GM23338 (cell line): ENCODE data around the gene SPATA33.

ENCODE experiments used
- CREB1 ChIP-seq: fragments of 250-450 bp; sonication (Bioruptor Pico); IDR thresholded peaks from 2 replicates; pipeline ENCODE4 v1.5.0; 2020; ENCODE audit warnings: low read depth, mild to moderate bottlenecking, moderate library complexity
- CTCF ChIP-seq, 2 experiments: fragments of 200-600 bp in 1 of 2; sonication (generic) in 1 of 2; conservative IDR thresholded peaks; 2 replicates each; pipeline versions ENCODE4 v1.5.1 to v1.6.1; 2016 to 2017; ENCODE audit warnings: antibody characterized with exemption in 2 of 2, low read depth in 2 of 2, mild to moderate bottlenecking in 2 of 2, moderate library complexity in 1 of 2
- ETS1 ChIP-seq: IDR thresholded peaks from 2 replicates; pipeline ENCODE4 v1.6.1; 2016; ENCODE audit warnings: antibody characterized with exemption
- EZH2 ChIP-seq: fragments of 200-600 bp; sonication (generic); IDR thresholded peaks from one replicate; pipeline ENCODE4 v1.8.0; 2017; ENCODE audit warnings: antibody characterized with exemption, mild to moderate bottlenecking, low read depth; ENCODE audit not compliant: unreplicated experiment
- EZH2phosphoT487 ChIP-seq: fragments of 200-600 bp; sonication (generic); IDR thresholded peaks from one replicate; pipeline ENCODE4 v1.8.1; 2018; ENCODE audit warnings: antibody characterized with exemption; ENCODE audit not compliant: unreplicated experiment
- JUNB ChIP-seq: IDR thresholded peaks from one replicate; pipeline ENCODE4 v1.6.1; 2016; ENCODE audit warnings: antibody characterized with exemption; ENCODE audit not compliant: unreplicated experiment
- NANOG ChIP-seq: IDR thresholded peaks from 2 replicates; pipeline ENCODE4 v1.6.1; 2016; ENCODE audit warnings: antibody characterized with exemption, borderline replicate concordance
- POLR2AphosphoS5 ChIP-seq: IDR thresholded peaks from 2 replicates; pipeline ENCODE4 v1.6.1; 2016; ENCODE audit warnings: antibody characterized with exemption, low read depth
- REST ChIP-seq: IDR thresholded peaks from one replicate; pipeline ENCODE4 v1.6.1; 2018; ENCODE audit warnings: antibody characterized with exemption; ENCODE audit not compliant: unreplicated experiment
- ZNF462 ChIP-seq: fragments of 250-450 bp; sonication (Bioruptor Pico); IDR thresholded peaks from 2 replicates; pipeline ENCODE4 v1.5.0; 2020; ENCODE audit warnings: mild to moderate bottlenecking, moderate library complexity

GRCh38 chr16:89672177-89672941, 14.7 kb downstream of the SPATA33 start:
- TF ChIP-seq CTCF (conservative IDR thresholded peaks at IDR 0.05; ENCODE audit: low read depth in 2 of 2) = no peak
- no peak for TF ChIP-seq EZH2
- TF ChIP-seq EZH2phosphoT487 = no peak
- no peak for TF ChIP-seq POLR2AphosphoS5
- no peak for TF ChIP-seq REST
- no peak for TF ChIP-seq CREB1 (CRISPR knock-in tag)
- no peak for TF ChIP-seq JUNB
- no peak for TF ChIP-seq NANOG
- TF ChIP-seq ETS1 = no peak
- TF ChIP-seq ZNF462 (CRISPR knock-in tag) = no peak
